ENCODE results near the gene TMEM54.

- TF ChIP-seq CTCF (IDR thresholded peaks at IDR 0.05) (no peak), POLR2A (IDR thresholded peaks at IDR 0.05) (no peak)
These were observed 19.0 kb downstream of the TMEM54 start for GRCh38 chr1:32881871-32882850.
